NCI-H82 treated with DMSO at 0.1 percent for 48 hours (cell line): ENCODE data around the gene PJVK.
"Not testable (repeated sequence)": the region's sequence is repeated elsewhere in the genome, so short reads cannot be mapped to it uniquely, and the experiment has no call there.

Experiments used
- DNase-seq: peaks from one replicate; lab custom pipeline; 2025; ENCODE audit not compliant: unreplicated experiment; lab: John Stamatoyannopoulos, UW

The PJVK gene

GRCh38 chr2:178428396-178428806 is 22.8 kb upstream of the PJVK start:
- no peak for DNase-seq

- DNase-seq, result no peak
These were observed 21.8 kb upstream of the PJVK start for GRCh38 chr2:178429336-178429735.

GRCh38 chr2:178436662-178437061 is 14.5 kb upstream of the PJVK start:
- no peak for DNase-seq

GRCh38 chr2:178441426-178441825 is 9.8 kb upstream of the PJVK start:
- DNase-seq, result no peak

GRCh38 chr2:178448968-178449661 is 2.1 kb upstream of the PJVK start:
- no peak for DNase-seq

- no peak for DNase-seq
These were observed 1.3 kb upstream of the PJVK start for GRCh38 chr2:178449700-178450523.

GRCh38 chr2:178450524-178450773 is 729 bp upstream of the PJVK start:
- DNase-seq, result no peak

- DNase-seq, result no peak
These were observed 1.2 kb downstream of the PJVK start for GRCh38 chr2:178452334-178452733.

GRCh38 chr2:178452870-178453269 is 1.7 kb downstream of the PJVK start:
- no peak for DNase-seq

- no peak for DNase-seq
These were observed 4.8 kb downstream of the PJVK start for GRCh38 chr2:178455947-178456346.

- DNase-seq, result no peak
These were observed 6.3 kb downstream of the PJVK start for GRCh38 chr2:178457390-178457886.

GRCh38 chr2:178469219-178469849 is 18.2 kb downstream of the PJVK start:
- no peak for DNase-seq

GRCh38 chr2:178471313-178471712 is 20.1 kb downstream of the PJVK start:
- not testable (repeated sequence) for DNase-seq

GRCh38 chr2:178473373-178473772 is 22.2 kb downstream of the PJVK start:
- DNase-seq, result no peak

- DNase-seq, result no peak
These were observed 22.8 kb downstream of the PJVK start for GRCh38 chr2:178473931-178474330.

GRCh38 chr2:178474560-178474959 is 23.4 kb downstream of the PJVK start:
- DNase-seq, result no peak

GRCh38 chr2:178476477-178476876 is 25.3 kb downstream of the PJVK start:
- DNase-seq, result no peak

- DNase-seq, result peak; percentile 30
These were observed 26.4 kb downstream of the PJVK start for GRCh38 chr2:178477443-178478129.

- DNase-seq, result no peak
These were observed 26.9 kb downstream of the PJVK start for GRCh38 chr2:178478130-178478438.

- DNase-seq, result peak; percentile 70
These were observed 27.5 kb downstream of the PJVK start, which contains the start of gene FKBP7 for GRCh38 chr2:178478439-178479274. FKBP7 (minus strand) TSS chr2:178478600; CDS start chr2:178478499, 101 bp downstream.

GRCh38 chr2:178479275-178479616 is 28.1 kb downstream of the PJVK start:
- DNase-seq, result no peak
